Tibial artery (tissue), 4 donors: Measurements from ENCODE around the gene LMAN1L.

ENCODE experiments used
- DNase-seq, 2 donors: peaks; one replicate each; pipeline ENCODE4 v3.0.0-alpha.2; 2019
- H3K27ac ChIP-seq, 2 donors: fragments of 200-600 bp; sonication (generic) in 1 of 2; 1 replicate in 1 of 2; 2 replicates in 1 of 2; pipeline ENCODE4 v1.5.1; 2018 to 2019; ENCODE audit warnings: mild to moderate bottlenecking in 1 of 2
- H3K27me3 ChIP-seq, 2 donors: fragments of 200-600 bp; sonication (generic) in 1 of 2; one replicate each; pipeline versions ENCODE4 v1.5.1 to v1.6.0; 2016 to 2019
- H3K36me3 ChIP-seq, 3 donors: fragments of 200-600 bp; sonication (generic) in 2 of 3; one replicate each; pipeline ENCODE4 v1.5.1; 2016 to 2019; ENCODE audit warnings: mild to moderate bottlenecking in 2 of 3
- H3K4me1 ChIP-seq, 4 donors: fragments of 200-600 bp; sonication (generic) in 2 of 4; 1 replicate in 3 of 4; 2 replicates in 1 of 4; pipeline ENCODE4 v1.5.1; 2016 to 2019
- H3K4me3 ChIP-seq, 2 donors: fragments of 200-600 bp; sonication (generic) in 1 of 2; 1 replicate in 1 of 2; 2 replicates in 1 of 2; pipeline ENCODE4 v1.5.1; 2018 to 2019; ENCODE audit warnings: mild to moderate bottlenecking in 2 of 2
- H3K9me3 ChIP-seq, 3 donors: fragments of 200-600 bp; sonication (generic) in 1 of 3; one replicate each; pipeline ENCODE4 v1.5.1; 2016 to 2019
- intact Hi-C: fragments of 100-400 bp; cut with DNase I; formaldehyde crosslinking; loops from one replicate; pipeline ENCODE4 v1.15.0; 2023; ENCODE audit warnings: low total_unique reads
- TF ChIP-seq, protein P1 (sequence below), 2 experiments: fragments of 200-600 bp in 1 of 2; fragments of 450-650 bp in 1 of 2; IDR thresholded peaks; one replicate each; pipeline ENCODE4 v1.5.1; 2017 to 2019; ENCODE audit warnings: antibody characterized with exemption in 2 of 2, mild to moderate bottlenecking in 1 of 2, moderate library complexity in 1 of 2

LMAN1L gene

DNA sequence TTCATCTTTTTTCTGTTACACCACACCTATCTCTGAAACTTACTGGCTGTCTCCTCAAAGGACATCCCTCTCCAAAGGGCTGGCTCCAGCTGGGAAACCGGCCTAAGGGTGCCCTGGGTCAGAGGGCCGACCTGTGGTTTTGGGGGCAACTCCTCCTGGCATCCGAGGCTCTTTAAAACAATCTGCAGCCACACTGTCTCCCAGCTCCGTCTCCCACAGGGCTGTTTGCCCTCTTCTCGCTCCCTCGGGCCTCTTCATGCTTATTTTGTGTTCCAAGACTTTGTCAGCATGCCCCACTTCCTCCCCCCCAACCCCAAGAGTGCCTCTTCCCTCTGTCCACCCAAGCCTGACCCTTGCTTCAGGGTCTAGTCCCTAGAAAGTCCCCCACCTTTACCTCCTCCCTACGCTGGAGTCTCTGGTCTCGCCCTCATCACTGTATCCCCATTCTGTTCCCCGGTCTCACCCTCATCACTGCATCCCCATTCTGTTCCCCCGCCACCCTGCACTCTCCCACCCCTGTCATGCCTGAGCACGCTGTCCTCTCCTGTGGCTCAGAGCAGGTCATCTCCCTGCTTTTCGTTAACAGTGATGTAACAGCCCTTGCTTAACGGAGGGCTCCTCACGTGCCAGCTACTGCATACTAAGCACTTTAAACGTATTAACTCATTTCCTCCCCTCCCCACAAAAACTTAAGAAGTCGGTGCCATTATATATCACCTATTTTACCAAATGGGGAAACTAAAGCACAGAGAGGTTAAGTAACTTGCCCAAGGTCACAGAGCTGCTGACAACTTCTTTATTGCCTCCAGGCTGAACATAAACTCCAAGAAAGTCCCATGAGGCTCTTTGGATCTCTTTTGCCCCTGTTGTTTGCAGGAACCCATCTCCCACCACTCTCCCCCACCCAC is 31.9 kb upstream of the LMAN1L start:
- TF ChIP-seq, protein P1, sequence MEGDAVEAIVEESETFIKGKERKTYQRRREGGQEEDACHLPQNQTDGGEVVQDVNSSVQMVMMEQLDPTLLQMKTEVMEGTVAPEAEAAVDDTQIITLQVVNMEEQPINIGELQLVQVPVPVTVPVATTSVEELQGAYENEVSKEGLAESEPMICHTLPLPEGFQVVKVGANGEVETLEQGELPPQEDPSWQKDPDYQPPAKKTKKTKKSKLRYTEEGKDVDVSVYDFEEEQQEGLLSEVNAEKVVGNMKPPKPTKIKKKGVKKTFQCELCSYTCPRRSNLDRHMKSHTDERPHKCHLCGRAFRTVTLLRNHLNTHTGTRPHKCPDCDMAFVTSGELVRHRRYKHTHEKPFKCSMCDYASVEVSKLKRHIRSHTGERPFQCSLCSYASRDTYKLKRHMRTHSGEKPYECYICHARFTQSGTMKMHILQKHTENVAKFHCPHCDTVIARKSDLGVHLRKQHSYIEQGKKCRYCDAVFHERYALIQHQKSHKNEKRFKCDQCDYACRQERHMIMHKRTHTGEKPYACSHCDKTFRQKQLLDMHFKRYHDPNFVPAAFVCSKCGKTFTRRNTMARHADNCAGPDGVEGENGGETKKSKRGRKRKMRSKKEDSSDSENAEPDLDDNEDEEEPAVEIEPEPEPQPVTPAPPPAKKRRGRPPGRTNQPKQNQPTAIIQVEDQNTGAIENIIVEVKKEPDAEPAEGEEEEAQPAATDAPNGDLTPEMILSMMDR (IDR thresholded peaks at IDR 0.05), result no peak
- intact Hi-C loops, result loop anchor here (5.0 to 10.0 kb wide), 3 partner anchors 127 to 424 kb away; partner anchors contain the start of genes C15orf39 and FAM219B
- Histone ChIP-seq H3K4me1 (peaks cover 0 to 54% (median 39%) of the 10 kb centered on the region in 4 donors), H3K4me3 (peak overlapping the region in 1 of 2 donors; percentile 89), H3K36me3 (no peaks in the 10 kb centered on the region), H3K9me3 (no peaks in the 10 kb centered on the region), H3K27ac (no peak overlapping the region), H3K27me3 (no peaks in the 10 kb centered on the region)
- DNase-seq, result no peak

DNA sequence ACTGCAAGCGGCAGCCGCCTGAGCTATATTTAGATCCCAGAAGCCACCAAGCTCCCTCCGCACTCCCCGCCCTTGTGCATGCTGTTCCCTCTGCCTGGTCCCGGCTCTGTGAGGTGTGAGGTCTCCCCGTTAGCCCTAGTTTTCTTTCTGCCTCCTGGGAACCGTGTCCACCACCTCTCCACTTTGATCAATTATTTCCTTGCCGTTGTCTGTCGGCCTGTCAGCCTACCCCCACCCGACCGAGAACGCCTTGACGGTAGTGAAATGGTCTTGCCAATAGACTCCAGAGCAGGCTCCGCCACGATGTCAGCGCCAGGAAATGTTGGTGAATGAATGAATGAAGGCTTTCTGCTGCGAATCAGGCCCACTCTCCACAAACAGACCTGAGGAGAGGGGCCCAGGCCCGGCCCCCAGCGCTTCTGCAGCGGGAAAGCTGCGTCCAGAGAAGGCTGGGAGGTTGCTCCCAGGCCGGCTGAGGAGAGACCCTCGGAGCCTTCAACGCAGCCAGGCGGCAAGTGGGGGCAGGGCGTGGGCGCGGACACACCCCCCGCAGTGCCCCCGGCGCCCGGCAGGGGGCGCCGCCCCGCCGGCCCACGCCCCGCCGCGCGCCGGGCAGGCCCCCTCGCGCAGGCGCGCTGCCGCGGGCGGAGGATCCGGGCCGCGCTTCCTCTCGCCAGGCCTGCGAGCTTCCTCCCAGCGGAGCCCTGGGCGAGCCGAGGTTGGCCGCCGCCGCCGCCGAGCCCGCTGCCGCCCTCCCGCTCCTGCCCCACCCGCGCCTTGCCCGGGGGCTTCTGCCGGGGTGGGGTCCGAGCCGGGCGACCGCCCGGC is 31.0 kb upstream of the LMAN1L start, which contains the start of gene CSK:
CSK (plus strand) TSS at position 650 of the 828 bp plus-strand sequence. CDS start 16,218 bp downstream, outside the sequence.
- peaks cover 0 to 62% (median 46%) of the 10 kb centered on the region in 4 donors for H3K4me1 ChIP-seq
- intact Hi-C loops, result loop anchor here (5.0 to 10.0 kb wide), 3 partner anchors 126 to 423 kb away; partner anchors contain the start of genes C15orf39 and FAM219B

DNA sequence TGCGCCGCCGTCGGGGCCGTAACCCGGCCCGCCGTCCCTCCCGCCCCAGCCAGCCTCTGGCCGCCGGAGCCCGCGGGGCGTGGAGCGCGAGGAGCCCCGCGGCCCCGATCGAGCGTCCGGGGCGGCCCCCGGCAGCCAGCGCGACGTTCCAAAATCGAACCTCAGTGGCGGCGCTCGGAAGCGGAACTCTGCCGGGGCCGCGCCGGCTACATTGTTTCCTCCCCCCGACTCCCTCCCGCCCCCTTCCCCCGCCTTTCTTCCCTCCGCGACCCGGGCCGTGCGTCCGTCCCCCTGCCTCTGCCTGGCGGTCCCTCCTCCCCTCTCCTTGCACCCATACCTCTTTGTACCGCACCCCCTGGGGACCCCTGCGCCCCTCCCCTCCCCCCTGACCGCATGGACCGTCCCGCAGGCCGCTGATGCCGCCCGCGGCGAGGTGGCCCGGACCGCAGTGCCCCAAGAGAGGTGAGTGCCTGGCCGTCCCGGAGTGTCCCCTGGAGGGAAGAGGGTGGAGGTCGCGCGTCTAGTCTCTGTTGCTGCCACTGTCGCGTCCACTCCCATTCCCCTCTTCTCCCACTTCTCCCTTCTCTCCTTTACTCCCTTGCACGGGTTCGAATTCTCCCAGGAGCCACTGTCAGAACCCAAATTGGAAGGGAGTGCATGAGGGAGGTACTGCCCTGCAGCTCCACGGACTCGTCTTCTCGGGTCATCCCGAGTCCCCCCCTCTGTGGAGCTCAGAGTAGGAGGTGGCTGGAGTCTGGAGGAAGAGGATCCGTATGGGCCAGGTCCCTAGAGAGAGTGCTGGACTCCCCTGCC is 30.2 kb upstream of the LMAN1L start:
- Histone ChIP-seq H3K27ac (peak overlapping the region; percentile 74 to 79), H3K4me1 (peaks cover 4 to 64% (median 53%) of the 10 kb centered on the region in 4 donors)
- peak in 1 of 2 donors; percentile 72 for DNase-seq

More for the DNA sequence above, 31.0 kb upstream of the LMAN1L start, which contains the start of gene CSK:
- H3K4me3 ChIP-seq, result peak within 1 kb of the TSS; percentile 83 to 89
- H3K27me3 ChIP-seq, result no peaks in the 10 kb centered on the region
- H3K27ac ChIP-seq, result peak within 1 kb of the TSS; percentile 74 to 79
- TF ChIP-seq, protein P1 (IDR thresholded peaks at IDR 0.05), result peak; percentile 49 to 87
- DNase-seq, result peak; percentile 58 to 82
- H3K9me3 ChIP-seq, result no peaks in the 10 kb centered on the region
- no peaks in the 10 kb centered on the region for H3K36me3 ChIP-seq

DNA sequence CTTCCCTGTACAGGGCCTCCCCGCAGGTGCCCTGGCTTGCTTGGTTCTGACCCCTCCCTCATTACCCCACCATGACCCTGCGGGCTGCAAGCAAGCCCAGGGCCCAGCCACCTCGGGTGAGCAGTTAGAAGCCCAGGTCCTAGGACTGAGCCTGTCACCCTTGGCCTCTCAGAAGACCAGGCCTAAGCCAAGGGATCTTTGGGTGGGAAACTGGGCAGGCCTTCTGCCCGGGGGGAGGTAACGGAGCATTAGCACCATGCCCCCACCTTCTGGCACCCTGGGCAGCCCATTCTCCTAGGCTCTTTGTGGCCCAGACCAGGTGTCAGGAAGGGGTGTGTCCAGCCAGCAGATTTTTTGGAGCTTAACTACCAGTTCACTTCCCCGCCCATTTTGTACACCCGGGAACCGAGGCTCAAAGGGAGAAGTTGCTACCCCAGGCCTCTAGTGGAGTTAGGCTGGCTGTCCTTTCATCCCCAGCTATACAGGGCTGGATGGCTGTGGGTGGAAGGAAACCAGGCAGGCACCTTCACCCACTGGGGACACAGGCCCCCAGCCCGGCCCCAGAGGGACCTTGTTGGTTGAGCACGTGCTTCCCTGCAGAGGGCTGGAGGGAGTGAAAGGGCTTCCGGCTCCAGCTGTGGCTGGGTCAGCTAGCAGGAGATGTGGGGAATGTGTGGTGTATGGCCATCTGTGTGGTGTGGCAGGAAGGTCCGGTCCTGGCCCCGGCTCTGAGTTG is 29.4 kb upstream of the LMAN1L start:
- H3K27me3 ChIP-seq, result no peaks in the 10 kb centered on the region
- peak overlapping the region; percentile 83 to 89 for H3K4me3 ChIP-seq
- no peaks in the 10 kb centered on the region for H3K36me3 ChIP-seq
- TF ChIP-seq, protein P1 (IDR thresholded peaks at IDR 0.05), result no peak
- H3K4me1 ChIP-seq, result peaks cover 4 to 72% (median 57%) of the 10 kb centered on the region in 4 donors
- intact Hi-C loops, result loop anchor here (5.0 to 10.0 kb wide), 3 partner anchors 124 to 422 kb away; partner anchors contain the start of genes C15orf39 and FAM219B
- H3K27ac ChIP-seq, result peak overlapping the region; percentile 74 to 79
- H3K9me3 ChIP-seq, result no peaks in the 10 kb centered on the region
- DNase-seq, result no peak

More for the DNA sequence above, 30.2 kb upstream of the LMAN1L start:
- Histone ChIP-seq H3K36me3 (no peaks in the 10 kb centered on the region), H3K4me3 (peak overlapping the region; percentile 83 to 89), H3K9me3 (no peaks in the 10 kb centered on the region), H3K27me3 (no peaks in the 10 kb centered on the region)
- intact Hi-C loops, result loop anchor here (5.0 to 10.0 kb wide), 3 partner anchors 125 to 422 kb away; partner anchors contain the start of genes C15orf39 and FAM219B
- TF ChIP-seq, protein P1 (IDR thresholded peaks at IDR 0.05), result no peak
